ENCODE measurements around the gene ALOX15.

DNA sequence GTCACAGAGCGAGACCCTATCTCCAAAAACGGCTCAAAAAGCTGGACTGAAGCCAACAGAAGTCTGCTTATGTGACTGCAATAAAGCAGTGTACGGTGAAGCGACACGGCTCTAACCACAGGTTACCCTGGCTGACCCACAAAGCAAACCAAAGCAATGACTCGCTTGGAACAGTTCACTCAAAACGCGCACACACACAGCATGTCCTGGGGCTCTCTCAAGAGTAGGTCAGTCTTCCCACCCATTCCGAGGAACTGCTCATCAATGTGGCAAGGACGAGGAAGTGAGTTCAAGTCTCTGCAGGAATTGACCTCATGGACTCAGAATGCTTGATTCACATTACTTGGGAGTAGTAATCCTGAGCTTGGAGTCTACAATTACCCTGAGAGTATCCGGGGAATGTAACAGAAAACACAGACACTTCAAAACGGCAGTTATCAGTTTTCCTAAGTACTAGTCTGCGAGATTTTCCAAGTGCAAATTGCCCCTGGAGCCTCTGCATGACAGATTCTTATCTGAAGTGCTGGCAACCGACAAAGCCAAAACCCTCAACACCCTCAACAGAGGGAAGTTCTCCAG is 37.1 kb upstream of the ALOX15 start:
- TF ChIP-seq, protein P1, sequence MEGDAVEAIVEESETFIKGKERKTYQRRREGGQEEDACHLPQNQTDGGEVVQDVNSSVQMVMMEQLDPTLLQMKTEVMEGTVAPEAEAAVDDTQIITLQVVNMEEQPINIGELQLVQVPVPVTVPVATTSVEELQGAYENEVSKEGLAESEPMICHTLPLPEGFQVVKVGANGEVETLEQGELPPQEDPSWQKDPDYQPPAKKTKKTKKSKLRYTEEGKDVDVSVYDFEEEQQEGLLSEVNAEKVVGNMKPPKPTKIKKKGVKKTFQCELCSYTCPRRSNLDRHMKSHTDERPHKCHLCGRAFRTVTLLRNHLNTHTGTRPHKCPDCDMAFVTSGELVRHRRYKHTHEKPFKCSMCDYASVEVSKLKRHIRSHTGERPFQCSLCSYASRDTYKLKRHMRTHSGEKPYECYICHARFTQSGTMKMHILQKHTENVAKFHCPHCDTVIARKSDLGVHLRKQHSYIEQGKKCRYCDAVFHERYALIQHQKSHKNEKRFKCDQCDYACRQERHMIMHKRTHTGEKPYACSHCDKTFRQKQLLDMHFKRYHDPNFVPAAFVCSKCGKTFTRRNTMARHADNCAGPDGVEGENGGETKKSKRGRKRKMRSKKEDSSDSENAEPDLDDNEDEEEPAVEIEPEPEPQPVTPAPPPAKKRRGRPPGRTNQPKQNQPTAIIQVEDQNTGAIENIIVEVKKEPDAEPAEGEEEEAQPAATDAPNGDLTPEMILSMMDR (IDR thresholded peaks at IDR 0.05): no peak
- TF ChIP-seq POLR2AphosphoS5 (IDR thresholded peaks at IDR 0.05): no peak
- TF ChIP-seq POLR2A (IDR thresholded peaks at IDR 0.05; ENCODE audit: low read depth): no peak
- no peak for TF ChIP-seq EP300 (IDR thresholded peaks at IDR 0.05)

All from esophagus muscularis mucosa (tissue), 4 donors.